K562 (cell line): ENCODE results near the gene GRHL3. TPM values are rescaled to one million over a fixed set of nuclear protein-coding genes. Genes with fewer than 3 reads are reported as not detected.

Experiments used
- ATAC-seq: fragments of 200-7000 bp; cut with Tn5 transposase; 3 replicates; pipeline ENCODE4 v1.9.1; 2020; ENCODE audit warnings: moderate library complexity
- BruUV-seq: library from RNA; stranded (reverse); fragments of 400-500 nt; replicated peaks from 2 replicates; lab custom pipeline; 2021; lab: Mats Ljungman, UMichigan
- CTCF ChIA-PET: fragments of 300-600 bp; formaldehyde crosslinking; extraction: SDS; loops from one replicate; lab custom pipeline; 2021; ENCODE audit warnings: low intra/inter-chr PET ratio; lab: Yijun Ruan, JAX
- POLR2A ChIA-PET: fragments of 300-600, 350-650 bp; sonication (Branson Sonifier 250); formaldehyde crosslinking; extraction: SDS; loops from one replicate; lab custom pipeline; 2021; ENCODE audit warnings: antibody characterized with exemption, inconsistent platforms; lab: Yijun Ruan, JAX
- DNase-seq, 4 experiments: peaks; one replicate each; pipeline versions ENCODE4 v3.0.0 to v3.0.0-alpha.2; 2011 to 2018; ENCODE audit warnings: low spot score in 3 of 4, mixed read lengths in 3 of 4; ENCODE audit errors: extremely low read depth in 1 of 4
- FAIRE-seq: peaks from 2 replicates; lab custom pipeline; 2011; peaks lifted over from hg19 to GRCh38; lab: Jason Lieb, UNC
- H2AFZ ChIP-seq: 2 replicates; pipeline ENCODE4 v1.6.0; 2011; ENCODE audit warnings: low read depth, low read length, control low read depth, inconsistent platforms
- H3K27ac ChIP-seq: fragments of 200-600 bp; 3 replicates; pipeline ENCODE4 v1.8.0; 2011; ENCODE audit warnings: low read depth, mild to moderate bottlenecking, control low read depth, inconsistent platforms, low read length, moderate library complexity, mixed read lengths; ENCODE audit errors: extremely low read depth
- H3K27me3 ChIP-seq, 2 experiments: fragments of 300-600 bp in 1 of 2; 2 replicates in 1 of 2; 3 replicates in 1 of 2; pipeline versions ENCODE4 v1.6.0 to v1.8.0; 2011; ENCODE audit warnings: inconsistent platforms in 2 of 2, low read length in 2 of 2, mild to moderate bottlenecking in 1 of 2, mixed read lengths in 1 of 2, moderate library complexity in 1 of 2; ENCODE audit not compliant: control insufficient read depth in 2 of 2, insufficient read depth in 2 of 2
- H3K36me3 ChIP-seq: fragments of 300-600 bp; 3 replicates; pipeline ENCODE4 v1.8.0; 2011; ENCODE audit warnings: mild to moderate bottlenecking, low read length, inconsistent platforms; ENCODE audit not compliant: control insufficient read depth, insufficient read depth
- H3K4me1 ChIP-seq, 2 experiments: fragments of 200-600 bp in 1 of 2; replicated peaks in 1 of 2; 2 replicates in 1 of 2; 3 replicates in 1 of 2; pipeline versions ENCODE4 v1.5.1 to v1.8.0; 2011; ENCODE audit warnings: inconsistent platforms in 2 of 2, low read length in 2 of 2, mild to moderate bottlenecking in 1 of 2, mixed read lengths in 1 of 2, moderate library complexity in 1 of 2; ENCODE audit not compliant: control insufficient read depth in 2 of 2, insufficient read depth in 2 of 2
- H3K4me2 ChIP-seq: 2 replicates; pipeline ENCODE4 v1.6.1; 2011; ENCODE audit warnings: low read length, control low read depth, inconsistent platforms, mixed read lengths; ENCODE audit not compliant: insufficient read depth
- H3K4me3 ChIP-seq: fragments of 200-600 bp; sonication (generic), shearing (Covaris generic); 2 replicates; pipeline ENCODE4 v1.5.1; 2016; ENCODE audit warnings: control low read depth, inconsistent platforms
- H3K79me2 ChIP-seq: fragments of 200-600 bp; 3 replicates; pipeline ENCODE4 v1.8.0; 2011; ENCODE audit warnings: low read length, inconsistent platforms; ENCODE audit not compliant: control insufficient read depth, insufficient read depth
- H3K9ac ChIP-seq, 2 experiments: 2 replicates each; pipeline versions ENCODE4 v1.6.0 to v1.6.1; 2011; ENCODE audit warnings: low read depth in 2 of 2, low read length in 2 of 2, control low read depth in 1 of 2, inconsistent platforms in 1 of 2, mild to moderate bottlenecking in 1 of 2, mixed read lengths in 1 of 2; ENCODE audit not compliant: insufficient read depth in 1 of 2
- H3K9me1 ChIP-seq: one replicate; pipeline ENCODE4 v1.6.0; 2011; ENCODE audit warnings: inconsistent platforms, mild to moderate bottlenecking, low read length, moderate library complexity; ENCODE audit not compliant: control insufficient read depth, insufficient read depth
- H3K9me3 ChIP-seq: replicated peaks from 2 replicates; pipeline ENCODE4 v1.5.1; 2011; ENCODE audit warnings: low read depth, low read length, inconsistent platforms; ENCODE audit not compliant: control insufficient read depth, insufficient read depth
- H4K20me1 ChIP-seq: replicated peaks from 2 replicates; pipeline ENCODE4 v1.6.1; 2011; ENCODE audit warnings: low read length, inconsistent platforms, mixed read lengths; ENCODE audit not compliant: control insufficient read depth, insufficient read depth
- L3MBTL2 ChIP-seq: fragments of 450-650 bp; IDR thresholded peaks from 2 replicates; pipeline ENCODE4 v1.6.1; 2016; ENCODE audit warnings: mild to moderate bottlenecking, moderate library complexity
- PTTG1 ChIP-seq: fragments of 450-650 bp; IDR thresholded peaks from 2 replicates; pipeline ENCODE4 v1.6.1; 2016; ENCODE audit warnings: low read depth, mild to moderate bottlenecking, missing genetic modification characterization, missing compliant biosample characterization
- RBM25 ChIP-seq: fragments of 200-400 bp; formaldehyde crosslinking; IDR thresholded peaks from 2 replicates; pipeline ENCODE4 v1.6.1; 2018; ENCODE audit warnings: low read length, low read depth, moderate library complexity; ENCODE audit not compliant: severe bottlenecking
- ZNF76 ChIP-seq: fragments of 250-450 bp; sonication (Bioruptor Pico); IDR thresholded peaks from 2 replicates; pipeline ENCODE4 v1.4.0; 2020; ENCODE audit warnings: mild to moderate bottlenecking, moderate library complexity, borderline replicate concordance
- WGBS: fragments of 100-300 bp; shearing (Covaris generic); methylation state at CpG from one replicate; pipeline ENCODE4 v1.1.6; 2016; ENCODE audit warnings: low coverage, mixed read lengths; ENCODE audit not compliant: insufficient coverage; ENCODE audit errors: missing lambda C conversion rate; 5-methylcytosine and 5-hydroxymethylcytosine counted together
- in situ Hi-C: fragments of 300-500 bp; cut with MboI; formaldehyde crosslinking; loops from 4 replicates; pipeline ENCODE4 v1.15.0; 2018; ENCODE audit warnings: inconsistent platforms, mixed read lengths
- intact Hi-C: fragments of 100-400 bp; cut with micrococcal nuclease; formaldehyde crosslinking; loops from 2 replicates; pipeline ENCODE4 v1.14.2; 2022
- polyA plus RNA-seq, 8 experiments: library from polyadenylated mRNA; depleted of rRNA in 4 of 8; stranded (reverse) in 5 of 8; unstranded in 3 of 8; fragments of >200 nt; fragmentation: Nextera tagmentation in 2 of 8; fragmentation: Illumina TruSeq in 1 of 8; extraction: Ambion mirVana in 2 of 8; extraction: Trizol in 1 of 8; gene quantifications; 2 replicates each; pipeline versions ENCODE4 v1.2.1 to v1.2.3, GENCODE V29; 2011 to 2014; ENCODE audit warnings: inconsistent platforms in 1 of 8, missing spikeins in 1 of 8
- total RNA-seq, 7 experiments: library from RNA; depleted of rRNA in 6 of 7; stranded (reverse); fragments of >200 nt in 6 of 7; fragmentation: Illumina TruSeq in 2 of 7; extraction: Trizol in 2 of 7; gene quantifications; 2 replicates each; pipeline versions ENCODE4 v1.2.1 to v1.2.3, GENCODE V29; 2011 to 2021; ENCODE audit warnings: low replicate concordance in 1 of 7
- TF ChIP-seq, protein P1 (sequence below), 2 experiments: fragments of 450-650 bp in 1 of 2; sonication (generic) in 1 of 2; formaldehyde crosslinking in 1 of 2; IDR thresholded peaks; 2 replicates each; pipeline versions ENCODE4 v1.7.1 to v1.9.0; 2016 to 2022; ENCODE audit warnings: inconsistent platforms in 1 of 2, mild to moderate bottlenecking in 1 of 2, missing genetic modification reagents in 1 of 2

Gene GRHL3
- total and polyA plus RNA-seq, 9 of the 15 experiments (the other 6 are each of a cell fraction or from before 2014, with no cell fraction given) = 0.01 to 0.04 TPM; not detected in 7

GRCh38 chr1:24311234-24311633 lies 7.9 kb upstream of the GRHL3 start:
- WGBS = 10% methylated on average over 3 of the region's 3 CpGs
- peak overlapping the region; percentile 65 for H2AFZ ChIP-seq
- peak; percentile 37 to 53 (median 46) for DNase-seq
- no peaks in the 10 kb centered on the region for H4K20me1 ChIP-seq
- peak overlapping the region in 1 of 2 experiments; percentile 10; a peak in 1 of 4 replicates for H3K9ac ChIP-seq
- ATAC-seq = peak; percentile 78
- H3K36me3 ChIP-seq = no peaks in the 10 kb centered on the region
- FAIRE-seq = peak; percentile 56
- H3K79me2 ChIP-seq = no peaks in the 10 kb centered on the region
- BruUV-seq = no TSS peak
- 0 out of 3 replicates have a peak overlapping the region, but pooled peaks have one; percentile 5 for H3K27ac ChIP-seq
- TF ChIP-seq ZNF76 (CRISPR knock-in tag) (no peak), RBM25 (no peak), L3MBTL2 (peak; percentile 38; the same call in 1 of the 2 replicates), PTTG1 (tag) (no peak)
- peaks cover 6 to 13% of the 10 kb centered on the region in 2 experiments; a peak in 3 of 5 replicates for H3K4me1 ChIP-seq
- ChIA-PET POLR2A (interaction anchor here (0.5 kb wide), 1 partner anchor 21 kb away, joined by 4 read pairs; no protein-coding TSS in a partner anchor), CTCF (no interaction called here)
- H3K9me3 ChIP-seq = no peaks in the 10 kb centered on the region
- H3K4me2 ChIP-seq = peak overlapping the region; percentile 21; the same call in 1 of the 2 replicates
- peaks cover 11 to 19% of the 10 kb centered on the region in 2 experiments; a peak in 3 of 5 replicates for H3K27me3 ChIP-seq
- no peaks in the 10 kb centered on the region for H3K9me1 ChIP-seq
- intact Hi-C loops (no loop called here), in situ Hi-C loops (no loop called here)
- H3K4me3 ChIP-seq = no peak overlapping the region

GRCh38 chr1:24311741-24312140 lies 7.4 kb upstream of the GRHL3 start:
- DNase-seq (no peak), ATAC-seq (peak; percentile 24), FAIRE-seq (no peak)
- intact Hi-C loops (no loop called here), in situ Hi-C loops (no loop called here)
- CTCF ChIA-PET = no interaction called here
- no peaks in the 10 kb centered on the region for H3K79me2 ChIP-seq
- H3K27me3 ChIP-seq = peaks cover 14 to 21% of the 10 kb centered on the region in 2 experiments
- H3K4me2 ChIP-seq = peak overlapping the region; percentile 20; the same call in 1 of the 2 replicates
- peak overlapping the region; percentile 65; the same call in 1 of the 2 replicates for H2AFZ ChIP-seq
- H3K36me3 ChIP-seq = no peaks in the 10 kb centered on the region
- H3K9me3 ChIP-seq = no peaks in the 10 kb centered on the region
- H3K9me1 ChIP-seq = no peaks in the 10 kb centered on the region
- no peak overlapping the region for H3K27ac ChIP-seq
- POLR2A ChIA-PET = interaction anchor here (0.5 to 0.9 kb wide), 2 partner anchors 12 to 21 kb away, joined by 3 to 4 read pairs; no protein-coding TSS in a partner anchor
- H3K4me1 ChIP-seq = peaks cover 6 to 13% of the 10 kb centered on the region in 2 experiments; a peak in 3 of 5 replicates
- no peak overlapping the region for H3K4me3 ChIP-seq
- no TSS peak for BruUV-seq
- H3K9ac ChIP-seq = 0 out of 4 replicates have a peak overlapping the region, but pooled peaks of 1 of the 2 experiments have one; percentile 6
- no peaks in the 10 kb centered on the region for H4K20me1 ChIP-seq
- WGBS = 0% methylated on average over 1 of the region's 1 CpG
- TF ChIP-seq, protein P1, sequence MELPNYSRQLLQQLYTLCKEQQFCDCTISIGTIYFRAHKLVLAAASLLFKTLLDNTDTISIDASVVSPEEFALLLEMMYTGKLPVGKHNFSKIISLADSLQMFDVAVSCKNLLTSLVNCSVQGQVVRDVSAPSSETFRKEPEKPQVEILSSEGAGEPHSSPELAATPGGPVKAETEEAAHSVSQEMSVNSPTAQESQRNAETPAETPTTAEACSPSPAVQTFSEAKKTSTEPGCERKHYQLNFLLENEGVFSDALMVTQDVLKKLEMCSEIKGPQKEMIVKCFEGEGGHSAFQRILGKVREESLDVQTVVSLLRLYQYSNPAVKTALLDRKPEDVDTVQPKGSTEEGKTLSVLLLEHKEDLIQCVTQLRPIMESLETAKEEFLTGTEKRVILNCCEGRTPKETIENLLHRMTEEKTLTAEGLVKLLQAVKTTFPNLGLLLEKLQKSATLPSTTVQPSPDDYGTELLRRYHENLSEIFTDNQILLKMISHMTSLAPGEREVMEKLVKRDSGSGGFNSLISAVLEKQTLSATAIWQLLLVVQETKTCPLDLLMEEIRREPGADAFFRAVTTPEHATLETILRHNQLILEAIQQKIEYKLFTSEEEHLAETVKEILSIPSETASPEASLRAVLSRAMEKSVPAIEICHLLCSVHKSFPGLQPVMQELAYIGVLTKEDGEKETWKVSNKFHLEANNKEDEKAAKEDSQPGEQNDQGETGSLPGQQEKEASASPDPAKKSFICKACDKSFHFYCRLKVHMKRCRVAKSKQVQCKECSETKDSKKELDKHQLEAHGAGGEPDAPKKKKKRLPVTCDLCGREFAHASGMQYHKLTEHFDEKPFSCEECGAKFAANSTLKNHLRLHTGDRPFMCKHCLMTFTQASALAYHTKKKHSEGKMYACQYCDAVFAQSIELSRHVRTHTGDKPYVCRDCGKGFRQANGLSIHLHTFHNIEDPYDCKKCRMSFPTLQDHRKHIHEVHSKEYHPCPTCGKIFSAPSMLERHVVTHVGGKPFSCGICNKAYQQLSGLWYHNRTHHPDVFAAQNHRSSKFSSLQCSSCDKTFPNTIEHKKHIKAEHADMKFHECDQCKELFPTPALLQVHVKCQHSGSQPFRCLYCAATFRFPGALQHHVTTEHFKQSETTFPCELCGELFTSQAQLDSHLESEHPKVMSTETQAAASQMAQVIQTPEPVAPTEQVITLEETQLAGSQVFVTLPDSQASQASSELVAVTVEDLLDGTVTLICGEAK (IDR thresholded peaks at IDR 0.05) = peak; percentile 67
- TF ChIP-seq, protein P1 (CRISPR knock-in tag; IDR thresholded peaks at IDR 0.05) = no peak
